GM12801 (cell line): ENCODE data around the gene KCNA3.

ENCODE experiments used
- CTCF ChIP-seq: IDR thresholded peaks from one replicate; pipeline ENCODE4 v1.5.1; 2011; ENCODE audit warnings: control low read depth; ENCODE audit not compliant: insufficient read length; ENCODE audit errors: extremely low read depth

Gene KCNA3

GRCh38 chr1:110637475-110637874 lies 37.3 kb downstream of the KCNA3 start:
- TF ChIP-seq CTCF, result no peak

- TF ChIP-seq CTCF, result no peak
These were observed 38.4 kb downstream of the KCNA3 start for GRCh38 chr1:110636149-110636935.

- TF ChIP-seq CTCF, result no peak
These were observed 39.3 kb downstream of the KCNA3 start for GRCh38 chr1:110635434-110635833.

GRCh38 chr1:110634455-110635311 lies 40.1 kb downstream of the KCNA3 start:
- no peak for TF ChIP-seq CTCF

- TF ChIP-seq CTCF, result no peak
These were observed 40.7 kb downstream of the KCNA3 start for GRCh38 chr1:110634086-110634454.

GRCh38 chr1:110633646-110634030 lies 41.1 kb downstream of the KCNA3 start:
- no peak for TF ChIP-seq CTCF

- no peak for TF ChIP-seq CTCF
These were observed 42.7 kb downstream of the KCNA3 start for GRCh38 chr1:110631836-110632620.
